ENCODE measurements around the gene NTM. TPM values are rescaled to one million over a fixed set of nuclear protein-coding genes. Genes with fewer than 3 reads are reported as not detected.

Gene NTM
- total and polyA plus RNA-seq, 9 donors = 8.5 to 37.1 (median 22.6) TPM

- no peak overlapping the region for H3K27ac ChIP-seq (ENCODE audit: low read length)
- no peak overlapping the region for H3K4me3 ChIP-seq (ENCODE audit: low read length)
- 12% methylated on average over 2 of the region's 4 CpGs for WGBS (ENCODE audit: insufficient coverage)
- no peaks in the 10 kb centered on the region for H3K36me3 ChIP-seq (ENCODE audit: control insufficient read depth, insufficient read depth, low read length)
- no peaks in the 10 kb centered on the region for H3K4me1 ChIP-seq (ENCODE audit: control insufficient read depth, insufficient read depth, low read length)
- H3K27me3 ChIP-seq (ENCODE audit: control insufficient read depth, insufficient read depth, low read length) = peaks cover 3% of the 10 kb centered on the region
- no peak for DNase-seq
- no peaks in the 10 kb centered on the region for H3K9me3 ChIP-seq (replicated peaks; ENCODE audit: control insufficient read depth, low read depth, low read length)
Observed at GRCh38 chr11:132008872-132009271, 638.5 kb downstream of the NTM start.

GRCh38 chr11:132020001-132020400 lies 649.6 kb downstream of the NTM start:
- Histone ChIP-seq H3K27ac (ENCODE audit: low read length) (no peak overlapping the region), H3K4me3 (ENCODE audit: low read length) (no peak overlapping the region), H3K36me3 (ENCODE audit: control insufficient read depth, insufficient read depth, low read length) (no peaks in the 10 kb centered on the region), H3K4me1 (ENCODE audit: control insufficient read depth, insufficient read depth, low read length) (peaks cover 8% of the 10 kb centered on the region), H3K9me3 (replicated peaks; ENCODE audit: control insufficient read depth, low read depth, low read length) (no peaks in the 10 kb centered on the region), H3K27me3 (ENCODE audit: control insufficient read depth, insufficient read depth, low read length) (no peaks in the 10 kb centered on the region)
- whole genome bisulfite sequencing (ENCODE audit: insufficient coverage) = no CpG with 5 or more reads among the region's 1 CpG
- DNase-seq = no peak

GRCh38 chr11:132022285-132022684 lies 651.9 kb downstream of the NTM start:
- DNase-seq = no peak
- H3K4me1 ChIP-seq (ENCODE audit: control insufficient read depth, insufficient read depth, low read length) = peaks cover 8% of the 10 kb centered on the region
- 93% methylated on average over 3 of the region's 5 CpGs for WGBS (ENCODE audit: insufficient coverage)
- no peaks in the 10 kb centered on the region for H3K9me3 ChIP-seq (replicated peaks; ENCODE audit: control insufficient read depth, low read depth, low read length)
- no peaks in the 10 kb centered on the region for H3K27me3 ChIP-seq (ENCODE audit: control insufficient read depth, insufficient read depth, low read length)
- H3K4me3 ChIP-seq (ENCODE audit: low read length) = no peak overlapping the region
- no peak overlapping the region for H3K27ac ChIP-seq (ENCODE audit: low read length)
- no peaks in the 10 kb centered on the region for H3K36me3 ChIP-seq (ENCODE audit: control insufficient read depth, insufficient read depth, low read length)

- peak; percentile 40 for DNase-seq
- H3K4me3 ChIP-seq (ENCODE audit: low read length) = no peak overlapping the region
- H3K9me3 ChIP-seq (replicated peaks; ENCODE audit: control insufficient read depth, low read depth, low read length) = no peaks in the 10 kb centered on the region
- 50% methylated on average over 2 of the region's 6 CpGs for WGBS (ENCODE audit: insufficient coverage)
- H3K27me3 ChIP-seq (ENCODE audit: control insufficient read depth, insufficient read depth, low read length) = no peaks in the 10 kb centered on the region
- H3K4me1 ChIP-seq (ENCODE audit: control insufficient read depth, insufficient read depth, low read length) = peaks cover 8% of the 10 kb centered on the region
- H3K36me3 ChIP-seq (ENCODE audit: control insufficient read depth, insufficient read depth, low read length) = no peaks in the 10 kb centered on the region
- H3K27ac ChIP-seq (ENCODE audit: low read length) = no peak overlapping the region
Observed at GRCh38 chr11:132022733-132023478, 652.5 kb downstream of the NTM start.

GRCh38 chr11:132024587-132025295 lies 654.3 kb downstream of the NTM start:
- H3K4me1 ChIP-seq (ENCODE audit: control insufficient read depth, insufficient read depth, low read length) = peaks cover 9% of the 10 kb centered on the region
- no peaks in the 10 kb centered on the region for H3K9me3 ChIP-seq (replicated peaks; ENCODE audit: control insufficient read depth, low read depth, low read length)
- H3K36me3 ChIP-seq (ENCODE audit: control insufficient read depth, insufficient read depth, low read length) = no peaks in the 10 kb centered on the region
- H3K27ac ChIP-seq (ENCODE audit: low read length) = no peak overlapping the region
- no peak for DNase-seq
- H3K27me3 ChIP-seq (ENCODE audit: control insufficient read depth, insufficient read depth, low read length) = no peaks in the 10 kb centered on the region
- no peak overlapping the region for H3K4me3 ChIP-seq (ENCODE audit: low read length)
- WGBS (ENCODE audit: insufficient coverage) = 78% methylated on average over 3 of the region's 8 CpGs

- 100% methylated on average over 1 of the region's 3 CpGs for WGBS (ENCODE audit: insufficient coverage)
Observed at GRCh38 chr11:132026746-132027145, 656.3 kb downstream of the NTM start.

GRCh38 chr11:132028380-132029240 lies 658.2 kb downstream of the NTM start:
- peaks cover 2% of the 10 kb centered on the region for H3K4me1 ChIP-seq (ENCODE audit: control insufficient read depth, insufficient read depth, low read length)
- H3K9me3 ChIP-seq (replicated peaks; ENCODE audit: control insufficient read depth, low read depth, low read length) = no peaks in the 10 kb centered on the region
- no peaks in the 10 kb centered on the region for H3K27me3 ChIP-seq (ENCODE audit: control insufficient read depth, insufficient read depth, low read length)
- WGBS (ENCODE audit: insufficient coverage) = no CpG with 5 or more reads among the region's 4 CpGs
- no peak overlapping the region for H3K27ac ChIP-seq (ENCODE audit: low read length)
- H3K4me3 ChIP-seq (ENCODE audit: low read length) = no peak overlapping the region
- DNase-seq = peak; percentile 62
- H3K36me3 ChIP-seq (ENCODE audit: control insufficient read depth, insufficient read depth, low read length) = no peaks in the 10 kb centered on the region

More at GRCh38 chr11:132026746-132027145, 656.3 kb downstream of the NTM start:
- no peak overlapping the region for H3K27ac ChIP-seq (ENCODE audit: low read length)
- H3K4me1 ChIP-seq (ENCODE audit: control insufficient read depth, insufficient read depth, low read length) = peaks cover 9% of the 10 kb centered on the region
- H3K4me3 ChIP-seq (ENCODE audit: low read length) = no peak overlapping the region
- H3K27me3 ChIP-seq (ENCODE audit: control insufficient read depth, insufficient read depth, low read length) = no peaks in the 10 kb centered on the region
- DNase-seq = no peak
- H3K9me3 ChIP-seq (replicated peaks; ENCODE audit: control insufficient read depth, low read depth, low read length) = no peaks in the 10 kb centered on the region
- H3K36me3 ChIP-seq (ENCODE audit: control insufficient read depth, insufficient read depth, low read length) = no peaks in the 10 kb centered on the region

GRCh38 chr11:132030896-132031295 lies 660.5 kb downstream of the NTM start:
- no peaks in the 10 kb centered on the region for H3K36me3 ChIP-seq (ENCODE audit: control insufficient read depth, insufficient read depth, low read length)
- H3K4me1 ChIP-seq (ENCODE audit: control insufficient read depth, insufficient read depth, low read length) = peaks cover 2% of the 10 kb centered on the region
- DNase-seq = no peak
- no peaks in the 10 kb centered on the region for H3K9me3 ChIP-seq (replicated peaks; ENCODE audit: control insufficient read depth, low read depth, low read length)
- H3K4me3 ChIP-seq (ENCODE audit: low read length) = no peak overlapping the region
- H3K27ac ChIP-seq (ENCODE audit: low read length) = no peak overlapping the region
- no peaks in the 10 kb centered on the region for H3K27me3 ChIP-seq (ENCODE audit: control insufficient read depth, insufficient read depth, low read length)
- 100% methylated on average over 1 of the region's 3 CpGs for WGBS (ENCODE audit: insufficient coverage)

- no peak overlapping the region for H3K27ac ChIP-seq (ENCODE audit: low read length)
- peak; percentile 80 for DNase-seq
- H3K27me3 ChIP-seq (ENCODE audit: control insufficient read depth, insufficient read depth, low read length) = peaks cover 2% of the 10 kb centered on the region
- no peak overlapping the region for H3K4me3 ChIP-seq (ENCODE audit: low read length)
- H3K4me1 ChIP-seq (ENCODE audit: control insufficient read depth, insufficient read depth, low read length) = peaks cover 2% of the 10 kb centered on the region
- no peaks in the 10 kb centered on the region for H3K9me3 ChIP-seq (replicated peaks; ENCODE audit: control insufficient read depth, low read depth, low read length)
- WGBS (ENCODE audit: insufficient coverage) = no CpG with 5 or more reads among the region's 2 CpGs
- no peaks in the 10 kb centered on the region for H3K36me3 ChIP-seq (ENCODE audit: control insufficient read depth, insufficient read depth, low read length)
Observed at GRCh38 chr11:132032555-132032954, 662.1 kb downstream of the NTM start.

- no peak for DNase-seq
- Histone ChIP-seq H3K4me3 (ENCODE audit: low read length) (no peak overlapping the region), H3K9me3 (replicated peaks; ENCODE audit: control insufficient read depth, low read depth, low read length) (no peaks in the 10 kb centered on the region), H3K27ac (ENCODE audit: low read length) (no peak overlapping the region), H3K36me3 (ENCODE audit: control insufficient read depth, insufficient read depth, low read length) (no peaks in the 10 kb centered on the region), H3K27me3 (ENCODE audit: control insufficient read depth, insufficient read depth, low read length) (peaks cover 2% of the 10 kb centered on the region), H3K4me1 (ENCODE audit: control insufficient read depth, insufficient read depth, low read length) (peaks cover 2% of the 10 kb centered on the region)
- WGBS (ENCODE audit: insufficient coverage) = 38% methylated on average over 1 of the region's 4 CpGs
Observed at GRCh38 chr11:132033051-132033450, 662.6 kb downstream of the NTM start.

Measured in muscle of leg (tissue), 11 donors.